Stimulated activated CD8-positive, alpha-beta memory T cell treated with anti-CD3 and anti-CD28 coated beads, Interleukin-12 subunit alpha, Interleukin-12 subunit beta, amount 100 ng/mL, for 24 hours (primary cell): ENCODE measurements around the gene IKZF1.

Experiments
- DNase-seq: peaks from one replicate; pipeline ENCODE4 v3.0.0-alpha.2; 2020; ENCODE audit errors: extremely low read depth

Gene IKZF1

GRCh38 chr7:50376056-50376820 lies 71.7 kb downstream of the IKZF1 start:
- no peak for DNase-seq

- DNase-seq = no peak
Measured at GRCh38 chr7:50377356-50377755, 72.8 kb downstream of the IKZF1 start.

- no peak for DNase-seq
Measured at GRCh38 chr7:50379082-50379481, 74.6 kb downstream of the IKZF1 start.

GRCh38 chr7:50379539-50379938 lies 75.0 kb downstream of the IKZF1 start:
- DNase-seq = no peak

- no peak for DNase-seq
Measured at GRCh38 chr7:50382455-50382854, 77.9 kb downstream of the IKZF1 start.

- DNase-seq = no peak
Measured at GRCh38 chr7:50387351-50387750, 82.8 kb downstream of the IKZF1 start.

GRCh38 chr7:50389961-50390360 lies 85.4 kb downstream of the IKZF1 start:
- DNase-seq = no peak

GRCh38 chr7:50391386-50391785 lies 86.9 kb downstream of the IKZF1 start:
- DNase-seq = no peak

- DNase-seq = no peak
Measured at GRCh38 chr7:50393076-50393475, 88.6 kb downstream of the IKZF1 start.

GRCh38 chr7:50393547-50394252 lies 89.2 kb downstream of the IKZF1 start:
- no peak for DNase-seq

GRCh38 chr7:50394315-50394714 lies 89.8 kb downstream of the IKZF1 start:
- no peak for DNase-seq

- DNase-seq = no peak
Measured at GRCh38 chr7:50396856-50397255, 92.3 kb downstream of the IKZF1 start.

GRCh38 chr7:50397320-50397970 lies 92.9 kb downstream of the IKZF1 start:
- DNase-seq = no peak

- no peak for DNase-seq
Measured at GRCh38 chr7:50397971-50398324, 93.4 kb downstream of the IKZF1 start.

GRCh38 chr7:50399206-50399605 lies 94.7 kb downstream of the IKZF1 start:
- DNase-seq = no peak

- no peak for DNase-seq
Measured at GRCh38 chr7:50399635-50400034, 95.1 kb downstream of the IKZF1 start.

- no peak for DNase-seq
Measured at GRCh38 chr7:50400114-50400513, 95.6 kb downstream of the IKZF1 start.

- DNase-seq = no peak
Measured at GRCh38 chr7:50404392-50404791, 99.9 kb downstream of the IKZF1 start.

- no peak for DNase-seq
Measured at GRCh38 chr7:50405221-50405620, 100.7 kb downstream of the IKZF1 start.

- DNase-seq = no peak
Measured at GRCh38 chr7:50406935-50407334, 102.4 kb downstream of the IKZF1 start.

- DNase-seq = no peak
Measured at GRCh38 chr7:50409856-50410745, 105.6 kb downstream of the IKZF1 start.

- no peak for DNase-seq
Measured at GRCh38 chr7:50411332-50411731, 106.8 kb downstream of the IKZF1 start.
